GM12801 (cell line): ENCODE measurements around the gene MDFI.

Experiments used
- CTCF ChIP-seq: IDR thresholded peaks from one replicate; pipeline ENCODE4 v1.5.1; 2011; ENCODE audit warnings: control low read depth; ENCODE audit not compliant: insufficient read length; ENCODE audit errors: extremely low read depth

Gene MDFI

GRCh38 chr6:41653691-41654090, 15.4 kb downstream of the MDFI start:
- TF ChIP-seq CTCF, result no peak

GRCh38 chr6:41654151-41654697, 16.0 kb downstream of the MDFI start:
- TF ChIP-seq CTCF, result no peak

- no peak for TF ChIP-seq CTCF
Observed at GRCh38 chr6:41654698-41655151, 16.5 kb downstream of the MDFI start.

GRCh38 chr6:41655176-41655575, 16.9 kb downstream of the MDFI start:
- no peak for TF ChIP-seq CTCF

- TF ChIP-seq CTCF, result no peak
Observed at GRCh38 chr6:41655646-41656001, 17.4 kb downstream of the MDFI start.

DNA sequence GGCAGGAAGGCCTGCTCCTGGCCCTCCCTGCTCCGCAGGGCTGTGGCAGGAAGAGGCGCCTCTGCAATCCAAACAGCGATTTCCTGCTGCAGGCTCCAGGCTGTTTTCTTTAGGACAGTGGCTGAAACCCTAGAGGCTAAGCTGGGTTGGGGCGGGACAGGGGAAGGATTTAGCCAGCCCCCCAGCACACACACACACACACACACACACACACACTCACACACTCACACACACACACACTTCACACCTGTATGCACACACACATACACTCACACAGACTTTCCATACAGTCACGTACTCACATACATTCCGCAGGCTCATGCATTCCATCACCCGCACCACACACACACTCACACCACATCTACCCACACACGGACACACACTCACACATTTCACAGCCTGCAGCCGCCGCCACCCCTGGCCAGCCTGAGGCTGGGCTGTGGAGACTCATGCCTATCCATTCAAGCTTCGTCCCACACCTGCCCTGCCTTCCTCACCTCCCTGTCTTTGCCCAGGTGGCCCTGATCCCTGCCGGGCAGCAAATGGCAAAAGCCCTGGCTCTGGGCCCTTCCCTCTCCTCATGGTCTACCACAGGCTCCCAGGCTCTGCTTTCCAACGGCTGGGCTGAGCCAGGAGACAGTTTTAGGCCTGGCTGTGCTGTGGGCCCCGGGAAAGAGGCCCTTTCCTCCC, 17.9 kb downstream of the MDFI start:
- no peak for TF ChIP-seq CTCF

DNA sequence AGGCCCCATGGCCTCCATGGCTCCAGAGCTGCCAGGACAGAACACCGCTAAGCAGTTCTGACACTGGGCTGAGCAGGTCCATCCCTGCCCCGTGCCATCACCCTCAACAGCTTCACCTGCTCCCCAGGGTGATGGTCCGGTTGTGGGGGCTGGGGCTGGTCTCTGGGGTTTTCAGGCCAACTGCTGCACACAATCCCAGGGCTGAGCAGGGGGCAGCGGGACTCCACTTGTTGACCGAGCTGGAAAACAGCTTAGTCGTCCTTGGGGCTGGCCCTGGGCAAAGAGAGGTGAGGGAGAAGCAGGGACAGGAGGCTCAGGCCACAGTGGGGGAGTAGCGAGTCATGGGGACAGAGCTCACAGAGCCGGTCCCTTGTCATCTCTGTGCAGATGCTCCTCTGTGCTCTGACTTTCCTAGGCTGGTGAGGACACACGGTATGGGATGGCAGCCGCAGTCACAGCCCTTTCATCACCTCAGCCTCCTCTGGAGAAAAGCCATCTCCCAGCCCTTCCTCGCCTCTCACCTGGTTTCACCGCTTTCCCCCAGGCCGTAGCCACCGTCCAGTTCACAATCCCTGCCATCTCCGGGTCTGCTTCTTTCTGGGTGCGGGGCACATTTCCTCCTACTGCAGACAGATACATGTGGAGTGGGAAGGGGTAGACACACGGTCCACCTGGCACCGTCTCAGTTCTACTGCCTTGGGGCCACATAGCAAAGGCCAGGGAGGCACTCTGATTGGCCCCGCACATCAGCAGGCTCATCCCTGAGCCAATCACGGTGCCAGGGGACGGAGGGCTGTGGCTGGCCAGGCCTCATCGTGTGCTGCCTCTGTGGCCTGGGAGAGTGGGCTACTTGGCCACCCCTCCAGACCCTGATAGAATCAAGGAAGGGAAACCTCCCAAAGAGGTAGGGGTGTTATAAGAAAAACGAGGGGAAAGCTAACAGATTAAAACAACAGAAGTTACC, 19.1 kb downstream of the MDFI start:
- no peak for TF ChIP-seq CTCF
